HG02642 (cell line): ENCODE data around the gene AASDH.

Experiments used
- ATAC-seq: cut with Tn5 transposase; IDR thresholded peaks from one replicate; pipeline ENCODE4 v1.9.1; 2021; ENCODE audit warnings: mild to moderate bottlenecking; ENCODE audit not compliant: unreplicated experiment, poor library complexity

The AASDH gene

GRCh38 chr4:56289934-56290333 lies 97.4 kb downstream of the AASDH start:
- no peak for ATAC-seq

DNA sequence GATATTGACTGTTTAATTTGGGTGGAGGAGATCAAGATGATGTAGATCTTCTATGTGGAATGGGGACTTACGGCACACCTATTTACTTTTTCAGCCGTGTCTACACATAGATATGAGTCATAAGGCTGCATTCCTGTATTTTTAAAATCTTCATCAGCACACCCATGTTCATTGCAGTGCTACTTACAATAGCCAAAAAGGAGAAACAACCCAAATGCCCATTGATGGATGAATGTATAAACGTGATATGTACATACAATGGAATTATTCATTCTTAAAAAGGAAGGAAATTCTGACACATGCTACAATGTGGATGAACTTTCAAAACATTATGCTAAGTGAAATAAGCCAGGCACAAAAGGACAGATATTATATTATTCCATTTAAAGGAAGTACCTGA lies 98.6 kb downstream of the AASDH start:
- ATAC-seq = no peak
